OCI-LY1 (cell line): Measurements from ENCODE around the gene ARHGEF19.

Experiments
- CTCF ChIP-seq: fragments of 200-600 bp; sonication (generic), shearing (Covaris generic); IDR thresholded peaks from 2 replicates; pipeline ENCODE4 v1.5.1; 2017; ENCODE audit warnings: mild to moderate bottlenecking, antibody characterized with exemption, low read length, moderate library complexity, mixed read lengths
- EZH2 ChIP-seq: fragments of 200-600 bp; sonication (generic), shearing (Covaris generic); IDR thresholded peaks from 2 replicates; pipeline ENCODE4 v1.8.0; 2017; ENCODE audit warnings: borderline replicate concordance, mixed run types, mild to moderate bottlenecking, antibody characterized with exemption, low read length, moderate library complexity, mixed read lengths

- TF ChIP-seq EZH2 = no peak
- no peak for TF ChIP-seq CTCF
Measured at GRCh38 chr1:16199700-16200099, 12.8 kb downstream of the ARHGEF19 start.
